K562 (cell line): ENCODE data around the gene CBX2. TPM values are rescaled to one million over a fixed set of nuclear protein-coding genes. Genes with fewer than 3 reads are reported as not detected.

Experiments used
- ATAC-seq: fragments of 200-7000 bp; cut with Tn5 transposase; 3 replicates; pipeline ENCODE4 v1.9.1; 2020; ENCODE audit warnings: moderate library complexity
- BruUV-seq: library from RNA; stranded (reverse); fragments of 400-500 nt; replicated peaks from 2 replicates; lab custom pipeline; 2021; lab: Mats Ljungman, UMichigan
- CTCF ChIA-PET: fragments of 300-600 bp; formaldehyde crosslinking; extraction: SDS; loops from one replicate; lab custom pipeline; 2021; ENCODE audit warnings: low intra/inter-chr PET ratio; lab: Yijun Ruan, JAX
- POLR2A ChIA-PET: fragments of 300-600, 350-650 bp; sonication (Branson Sonifier 250); formaldehyde crosslinking; extraction: SDS; loops from one replicate; lab custom pipeline; 2021; ENCODE audit warnings: antibody characterized with exemption, inconsistent platforms; lab: Yijun Ruan, JAX
- DNase-seq, 4 experiments: peaks; one replicate each; pipeline versions ENCODE4 v3.0.0 to v3.0.0-alpha.2; 2011 to 2018; ENCODE audit warnings: low spot score in 3 of 4, mixed read lengths in 3 of 4; ENCODE audit errors: extremely low read depth in 1 of 4
- FAIRE-seq: peaks from 2 replicates; lab custom pipeline; 2011; peaks lifted over from hg19 to GRCh38; lab: Jason Lieb, UNC
- H2AFZ ChIP-seq: 2 replicates; pipeline ENCODE4 v1.6.0; 2011; ENCODE audit warnings: low read depth, low read length, control low read depth, inconsistent platforms
- H3K27ac ChIP-seq: fragments of 200-600 bp; 3 replicates; pipeline ENCODE4 v1.8.0; 2011; ENCODE audit warnings: low read depth, mild to moderate bottlenecking, control low read depth, inconsistent platforms, low read length, moderate library complexity, mixed read lengths; ENCODE audit errors: extremely low read depth
- H3K27me3 ChIP-seq, 2 experiments: fragments of 300-600 bp in 1 of 2; 2 replicates in 1 of 2; 3 replicates in 1 of 2; pipeline versions ENCODE4 v1.6.0 to v1.8.0; 2011; ENCODE audit warnings: inconsistent platforms in 2 of 2, low read length in 2 of 2, mild to moderate bottlenecking in 1 of 2, mixed read lengths in 1 of 2, moderate library complexity in 1 of 2; ENCODE audit not compliant: control insufficient read depth in 2 of 2, insufficient read depth in 2 of 2
- H3K36me3 ChIP-seq: fragments of 300-600 bp; 3 replicates; pipeline ENCODE4 v1.8.0; 2011; ENCODE audit warnings: mild to moderate bottlenecking, low read length, inconsistent platforms; ENCODE audit not compliant: control insufficient read depth, insufficient read depth
- H3K4me1 ChIP-seq, 2 experiments: fragments of 200-600 bp in 1 of 2; replicated peaks in 1 of 2; 2 replicates in 1 of 2; 3 replicates in 1 of 2; pipeline versions ENCODE4 v1.5.1 to v1.8.0; 2011; ENCODE audit warnings: inconsistent platforms in 2 of 2, low read length in 2 of 2, mild to moderate bottlenecking in 1 of 2, mixed read lengths in 1 of 2, moderate library complexity in 1 of 2; ENCODE audit not compliant: control insufficient read depth in 2 of 2, insufficient read depth in 2 of 2
- H3K4me2 ChIP-seq: 2 replicates; pipeline ENCODE4 v1.6.1; 2011; ENCODE audit warnings: low read length, control low read depth, inconsistent platforms, mixed read lengths; ENCODE audit not compliant: insufficient read depth
- H3K4me3 ChIP-seq: fragments of 200-600 bp; sonication (generic), shearing (Covaris generic); 2 replicates; pipeline ENCODE4 v1.5.1; 2016; ENCODE audit warnings: control low read depth, inconsistent platforms
- H3K79me2 ChIP-seq: fragments of 200-600 bp; 3 replicates; pipeline ENCODE4 v1.8.0; 2011; ENCODE audit warnings: low read length, inconsistent platforms; ENCODE audit not compliant: control insufficient read depth, insufficient read depth
- H3K9ac ChIP-seq, 2 experiments: 2 replicates each; pipeline versions ENCODE4 v1.6.0 to v1.6.1; 2011; ENCODE audit warnings: low read depth in 2 of 2, low read length in 2 of 2, control low read depth in 1 of 2, inconsistent platforms in 1 of 2, mild to moderate bottlenecking in 1 of 2, mixed read lengths in 1 of 2; ENCODE audit not compliant: insufficient read depth in 1 of 2
- H3K9me1 ChIP-seq: one replicate; pipeline ENCODE4 v1.6.0; 2011; ENCODE audit warnings: inconsistent platforms, mild to moderate bottlenecking, low read length, moderate library complexity; ENCODE audit not compliant: control insufficient read depth, insufficient read depth
- H3K9me3 ChIP-seq: replicated peaks from 2 replicates; pipeline ENCODE4 v1.5.1; 2011; ENCODE audit warnings: low read depth, low read length, inconsistent platforms; ENCODE audit not compliant: control insufficient read depth, insufficient read depth
- H4K20me1 ChIP-seq: replicated peaks from 2 replicates; pipeline ENCODE4 v1.6.1; 2011; ENCODE audit warnings: low read length, inconsistent platforms, mixed read lengths; ENCODE audit not compliant: control insufficient read depth, insufficient read depth
- FOS ChIP-seq: IDR thresholded peaks from 3 replicates; pipeline ENCODE4 v1.6.1; 2011; ENCODE audit not compliant: insufficient read length; ENCODE audit errors: extremely low read depth
- HDAC3 ChIP-seq: fragments of 450-650 bp; IDR thresholded peaks from 2 replicates; pipeline ENCODE4 v1.6.1; 2018; ENCODE audit warnings: borderline replicate concordance, mild to moderate bottlenecking, moderate library complexity; ENCODE audit not compliant: partially characterized antibody
- JUN ChIP-seq, 2 experiments: sonication (generic) in 1 of 2; formaldehyde crosslinking in 1 of 2; IDR thresholded peaks; 2 replicates each; pipeline versions ENCODE4 v1.6.1 to v1.8.0; 2012 to 2022; ENCODE audit warnings: borderline replicate concordance in 2 of 2, mild to moderate bottlenecking in 2 of 2, improper control_type of control experiment in 1 of 2, low read depth in 1 of 2, low read length in 1 of 2, missing genetic modification reagents in 1 of 2
- KAT2B ChIP-seq: IDR thresholded peaks from one replicate; pipeline ENCODE4 v1.6.1; 2012; ENCODE audit warnings: low read depth, mild to moderate bottlenecking, control low read depth, inconsistent platforms, low read length, moderate library complexity
- KDM4B ChIP-seq, 2 experiments: fragments of 450-650 bp in 1 of 2; sonication (generic) in 1 of 2; IDR thresholded peaks; 2 replicates each; pipeline ENCODE4 v1.6.1; 2016 to 2017; ENCODE audit warnings: borderline replicate concordance in 2 of 2, antibody characterized with exemption in 1 of 2, low read depth in 1 of 2, mild to moderate bottlenecking in 1 of 2
- KLF13 ChIP-seq: fragments of 450-650 bp; IDR thresholded peaks from 2 replicates; pipeline ENCODE4 v1.6.1; 2016; ENCODE audit warnings: missing genetic modification characterization, low read depth, mild to moderate bottlenecking, missing compliant biosample characterization, moderate library complexity, borderline replicate concordance
- RUNX1 ChIP-seq: sonication (generic); IDR thresholded peaks from 2 replicates; pipeline ENCODE4 v1.6.1; 2016; ENCODE audit warnings: antibody characterized with exemption, low read depth
- SMARCE1 ChIP-seq: fragments of 450-650 bp; IDR thresholded peaks from 2 replicates; pipeline ENCODE4 v1.7.1; 2016; ENCODE audit warnings: mild to moderate bottlenecking
- XRCC4 ChIP-seq: IDR thresholded peaks from one replicate; pipeline ENCODE4 v1.6.1; 2011; ENCODE audit not compliant: insufficient read depth, insufficient read length; ENCODE audit errors: extremely low read depth
- ZNF212 ChIP-seq: fragments of 450-650 bp; formaldehyde crosslinking; IDR thresholded peaks from 2 replicates; pipeline ENCODE4 v1.4.0; 2020; ENCODE audit warnings: mild to moderate bottlenecking
- WGBS: fragments of 100-300 bp; shearing (Covaris generic); methylation state at CpG from one replicate; pipeline ENCODE4 v1.1.6; 2016; ENCODE audit warnings: low coverage, mixed read lengths; ENCODE audit not compliant: insufficient coverage; ENCODE audit errors: missing lambda C conversion rate; 5-methylcytosine and 5-hydroxymethylcytosine counted together
- in situ Hi-C: fragments of 300-500 bp; cut with MboI; formaldehyde crosslinking; loops from 4 replicates; pipeline ENCODE4 v1.15.0; 2018; ENCODE audit warnings: inconsistent platforms, mixed read lengths
- intact Hi-C: fragments of 100-400 bp; cut with micrococcal nuclease; formaldehyde crosslinking; loops from 2 replicates; pipeline ENCODE4 v1.14.2; 2022
- polyA plus RNA-seq, 8 experiments: library from polyadenylated mRNA; depleted of rRNA in 4 of 8; stranded (reverse) in 5 of 8; unstranded in 3 of 8; fragments of >200 nt; fragmentation: Nextera tagmentation in 2 of 8; fragmentation: Illumina TruSeq in 1 of 8; extraction: Ambion mirVana in 2 of 8; extraction: Trizol in 1 of 8; gene quantifications; 2 replicates each; pipeline versions ENCODE4 v1.2.1 to v1.2.3, GENCODE V29; 2011 to 2014; ENCODE audit warnings: inconsistent platforms in 1 of 8, missing spikeins in 1 of 8
- total RNA-seq, 7 experiments: library from RNA; depleted of rRNA in 6 of 7; stranded (reverse); fragments of >200 nt in 6 of 7; fragmentation: Illumina TruSeq in 2 of 7; extraction: Trizol in 2 of 7; gene quantifications; 2 replicates each; pipeline versions ENCODE4 v1.2.1 to v1.2.3, GENCODE V29; 2011 to 2021; ENCODE audit warnings: low replicate concordance in 1 of 7
- TF ChIP-seq, protein P1 (sequence below): fragments of 450-650 bp; IDR thresholded peaks from 2 replicates; pipeline ENCODE4 v1.6.1; 2016; ENCODE audit warnings: mild to moderate bottlenecking, moderate library complexity

CBX2 gene
- total and polyA plus RNA-seq, 9 of the 15 experiments (the other 6 are each of a cell fraction or from before 2014, with no cell fraction given): 0.66 to 26.9 (median 13.9) TPM

DNA sequence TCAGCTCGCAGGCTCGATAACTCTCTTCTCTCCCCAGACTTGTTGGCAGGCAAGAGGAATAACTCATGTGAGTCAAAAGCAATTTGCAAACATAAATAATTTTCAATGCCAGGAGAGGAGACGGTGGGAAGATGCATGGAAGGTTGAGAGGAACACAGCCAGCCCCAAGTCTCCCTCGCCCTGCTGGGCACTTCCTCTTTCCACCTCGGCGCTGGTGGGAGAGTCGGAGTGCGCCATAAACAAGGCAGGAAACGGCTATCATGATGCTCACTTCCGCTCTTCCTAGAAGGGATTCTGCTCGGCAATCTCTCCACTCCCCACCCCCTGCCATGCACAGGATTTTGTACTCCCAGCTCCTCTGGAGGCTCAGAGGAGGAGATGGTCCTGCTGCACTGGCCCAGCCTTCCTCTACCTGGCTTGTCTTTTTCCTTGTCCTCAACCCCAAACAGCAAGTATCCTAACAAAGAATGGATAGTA lies 48.3 kb downstream of the CBX2 start:
- H3K4me1 ChIP-seq: peaks cover 68 to 76% of the 10 kb centered on the region in 2 experiments
- intact Hi-C loops: no loop called here
- peak overlapping the region; percentile 44 for H3K4me3 ChIP-seq
- FAIRE-seq (peak; percentile 85), DNase-seq (peak; percentile 48 to 92 (median 62)), ATAC-seq (peak; percentile 82)
- H3K9me1 ChIP-seq: no peaks in the 10 kb centered on the region
- ChIA-PET POLR2A (interaction anchor here (0.9 to 17.8 kb wide), 4 partner anchors 9 to 32 kb away, joined by 3 to 386 read pairs (median 12); no protein-coding TSS in a partner anchor), CTCF (no interaction called here)
- H3K36me3 ChIP-seq: no peaks in the 10 kb centered on the region
- peak overlapping the region; percentile 90 for H3K4me2 ChIP-seq
- peak overlapping the region; percentile 77 to 87 for H3K9ac ChIP-seq
- WGBS: 0% methylated on average over 11 of the region's 11 CpGs
- H3K27ac ChIP-seq: peak overlapping the region; percentile 87
- H3K27me3 ChIP-seq: no peaks in the 10 kb centered on the region
- in situ Hi-C loops: no loop called here
- H3K9me3 ChIP-seq: no peaks in the 10 kb centered on the region
- BruUV-seq: no TSS peak
- peaks cover 38% of the 10 kb centered on the region for H3K79me2 ChIP-seq
- peak overlapping the region; percentile 75 for H2AFZ ChIP-seq
- no peaks in the 10 kb centered on the region for H4K20me1 ChIP-seq
- TF ChIP-seq ZNF212 (CRISPR knock-in tag): no peak
- no peak for TF ChIP-seq KLF13 (tag)
- peak; percentile 79 for TF ChIP-seq SMARCE1
- peak; percentile 71; the same call in 1 of the 2 replicates for TF ChIP-seq JUN (IDR thresholded peaks at IDR 0.05; ENCODE audit: borderline replicate concordance, low read depth, low read length)
- no peak for TF ChIP-seq JUN (CRISPR knock-in tag; IDR thresholded peaks at IDR 0.05; ENCODE audit: borderline replicate concordance)
- no peak for TF ChIP-seq RUNX1
- TF ChIP-seq XRCC4: no peak
- TF ChIP-seq HDAC3: peak; percentile 69
- TF ChIP-seq KDM4B (IDR thresholded peaks at IDR 0.05; ENCODE audit: borderline replicate concordance in 2 of 2, low read depth in 1 of 2): peak in 1 of 2 experiments; percentile 80; a peak in 1 of 4 replicates
- no peak for TF ChIP-seq KAT2B
- TF ChIP-seq, protein P1, sequence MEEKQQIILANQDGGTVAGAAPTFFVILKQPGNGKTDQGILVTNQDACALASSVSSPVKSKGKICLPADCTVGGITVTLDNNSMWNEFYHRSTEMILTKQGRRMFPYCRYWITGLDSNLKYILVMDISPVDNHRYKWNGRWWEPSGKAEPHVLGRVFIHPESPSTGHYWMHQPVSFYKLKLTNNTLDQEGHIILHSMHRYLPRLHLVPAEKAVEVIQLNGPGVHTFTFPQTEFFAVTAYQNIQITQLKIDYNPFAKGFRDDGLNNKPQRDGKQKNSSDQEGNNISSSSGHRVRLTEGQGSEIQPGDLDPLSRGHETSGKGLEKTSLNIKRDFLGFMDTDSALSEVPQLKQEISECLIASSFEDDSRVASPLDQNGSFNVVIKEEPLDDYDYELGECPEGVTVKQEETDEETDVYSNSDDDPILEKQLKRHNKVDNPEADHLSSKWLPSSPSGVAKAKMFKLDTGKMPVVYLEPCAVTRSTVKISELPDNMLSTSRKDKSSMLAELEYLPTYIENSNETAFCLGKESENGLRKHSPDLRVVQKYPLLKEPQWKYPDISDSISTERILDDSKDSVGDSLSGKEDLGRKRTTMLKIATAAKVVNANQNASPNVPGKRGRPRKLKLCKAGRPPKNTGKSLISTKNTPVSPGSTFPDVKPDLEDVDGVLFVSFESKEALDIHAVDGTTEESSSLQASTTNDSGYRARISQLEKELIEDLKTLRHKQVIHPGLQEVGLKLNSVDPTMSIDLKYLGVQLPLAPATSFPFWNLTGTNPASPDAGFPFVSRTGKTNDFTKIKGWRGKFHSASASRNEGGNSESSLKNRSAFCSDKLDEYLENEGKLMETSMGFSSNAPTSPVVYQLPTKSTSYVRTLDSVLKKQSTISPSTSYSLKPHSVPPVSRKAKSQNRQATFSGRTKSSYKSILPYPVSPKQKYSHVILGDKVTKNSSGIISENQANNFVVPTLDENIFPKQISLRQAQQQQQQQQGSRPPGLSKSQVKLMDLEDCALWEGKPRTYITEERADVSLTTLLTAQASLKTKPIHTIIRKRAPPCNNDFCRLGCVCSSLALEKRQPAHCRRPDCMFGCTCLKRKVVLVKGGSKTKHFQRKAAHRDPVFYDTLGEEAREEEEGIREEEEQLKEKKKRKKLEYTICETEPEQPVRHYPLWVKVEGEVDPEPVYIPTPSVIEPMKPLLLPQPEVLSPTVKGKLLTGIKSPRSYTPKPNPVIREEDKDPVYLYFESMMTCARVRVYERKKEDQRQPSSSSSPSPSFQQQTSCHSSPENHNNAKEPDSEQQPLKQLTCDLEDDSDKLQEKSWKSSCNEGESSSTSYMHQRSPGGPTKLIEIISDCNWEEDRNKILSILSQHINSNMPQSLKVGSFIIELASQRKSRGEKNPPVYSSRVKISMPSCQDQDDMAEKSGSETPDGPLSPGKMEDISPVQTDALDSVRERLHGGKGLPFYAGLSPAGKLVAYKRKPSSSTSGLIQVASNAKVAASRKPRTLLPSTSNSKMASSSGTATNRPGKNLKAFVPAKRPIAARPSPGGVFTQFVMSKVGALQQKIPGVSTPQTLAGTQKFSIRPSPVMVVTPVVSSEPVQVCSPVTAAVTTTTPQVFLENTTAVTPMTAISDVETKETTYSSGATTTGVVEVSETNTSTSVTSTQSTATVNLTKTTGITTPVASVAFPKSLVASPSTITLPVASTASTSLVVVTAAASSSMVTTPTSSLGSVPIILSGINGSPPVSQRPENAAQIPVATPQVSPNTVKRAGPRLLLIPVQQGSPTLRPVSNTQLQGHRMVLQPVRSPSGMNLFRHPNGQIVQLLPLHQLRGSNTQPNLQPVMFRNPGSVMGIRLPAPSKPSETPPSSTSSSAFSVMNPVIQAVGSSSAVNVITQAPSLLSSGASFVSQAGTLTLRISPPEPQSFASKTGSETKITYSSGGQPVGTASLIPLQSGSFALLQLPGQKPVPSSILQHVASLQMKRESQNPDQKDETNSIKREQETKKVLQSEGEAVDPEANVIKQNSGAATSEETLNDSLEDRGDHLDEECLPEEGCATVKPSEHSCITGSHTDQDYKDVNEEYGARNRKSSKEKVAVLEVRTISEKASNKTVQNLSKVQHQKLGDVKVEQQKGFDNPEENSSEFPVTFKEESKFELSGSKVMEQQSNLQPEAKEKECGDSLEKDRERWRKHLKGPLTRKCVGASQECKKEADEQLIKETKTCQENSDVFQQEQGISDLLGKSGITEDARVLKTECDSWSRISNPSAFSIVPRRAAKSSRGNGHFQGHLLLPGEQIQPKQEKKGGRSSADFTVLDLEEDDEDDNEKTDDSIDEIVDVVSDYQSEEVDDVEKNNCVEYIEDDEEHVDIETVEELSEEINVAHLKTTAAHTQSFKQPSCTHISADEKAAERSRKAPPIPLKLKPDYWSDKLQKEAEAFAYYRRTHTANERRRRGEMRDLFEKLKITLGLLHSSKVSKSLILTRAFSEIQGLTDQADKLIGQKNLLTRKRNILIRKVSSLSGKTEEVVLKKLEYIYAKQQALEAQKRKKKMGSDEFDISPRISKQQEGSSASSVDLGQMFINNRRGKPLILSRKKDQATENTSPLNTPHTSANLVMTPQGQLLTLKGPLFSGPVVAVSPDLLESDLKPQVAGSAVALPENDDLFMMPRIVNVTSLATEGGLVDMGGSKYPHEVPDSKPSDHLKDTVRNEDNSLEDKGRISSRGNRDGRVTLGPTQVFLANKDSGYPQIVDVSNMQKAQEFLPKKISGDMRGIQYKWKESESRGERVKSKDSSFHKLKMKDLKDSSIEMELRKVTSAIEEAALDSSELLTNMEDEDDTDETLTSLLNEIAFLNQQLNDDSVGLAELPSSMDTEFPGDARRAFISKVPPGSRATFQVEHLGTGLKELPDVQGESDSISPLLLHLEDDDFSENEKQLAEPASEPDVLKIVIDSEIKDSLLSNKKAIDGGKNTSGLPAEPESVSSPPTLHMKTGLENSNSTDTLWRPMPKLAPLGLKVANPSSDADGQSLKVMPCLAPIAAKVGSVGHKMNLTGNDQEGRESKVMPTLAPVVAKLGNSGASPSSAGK: peak; percentile 44
- TF ChIP-seq FOS: no peak
